ENCODE measurements around the gene OR51E2.

The OR51E2 gene

GRCh38 chr11:4644233-4644632, 53.4 kb downstream of the OR51E2 start:
- FAIRE-seq (no peak), DNase-seq (ENCODE audit: insufficient read length, low spot score) (no peak)
- TF ChIP-seq POLR2A (IDR thresholded peaks at IDR 0.05; ENCODE audit: low read depth, low read length) = no peak

GRCh38 chr11:4643682-4644081, 54.0 kb downstream of the OR51E2 start, which contains the start of gene OR51E1:
OR51E1 (plus strand) TSS chr11:4643982; CDS start chr11:4652527, 8,545 bp downstream.
- TF ChIP-seq POLR2A (IDR thresholded peaks at IDR 0.05; ENCODE audit: low read depth, low read length) = no peak
- DNase-seq (ENCODE audit: insufficient read length, low spot score) = no peak
- no peak for FAIRE-seq

- DNase-seq (ENCODE audit: insufficient read length, low spot score) (no peak), FAIRE-seq (no peak)
- TF ChIP-seq POLR2A (IDR thresholded peaks at IDR 0.05; ENCODE audit: low read depth, low read length) = no peak
These were observed 54.6 kb downstream of the OR51E2 start for GRCh38 chr11:4643076-4643475.

- no peak for TF ChIP-seq POLR2A (IDR thresholded peaks at IDR 0.05; ENCODE audit: low read depth, low read length)
- DNase-seq (ENCODE audit: insufficient read length, low spot score) = no peak
- FAIRE-seq = no peak
These were observed 55.6 kb downstream of the OR51E2 start for GRCh38 chr11:4642043-4642442.

- TF ChIP-seq POLR2A (IDR thresholded peaks at IDR 0.05; ENCODE audit: low read depth, low read length) = no peak
- DNase-seq (ENCODE audit: insufficient read length, low spot score) = no peak
- FAIRE-seq = no peak
These were observed 56.2 kb downstream of the OR51E2 start for GRCh38 chr11:4641501-4641900.

GRCh38 chr11:4639931-4640330, 57.7 kb downstream of the OR51E2 start:
- FAIRE-seq (no peak), DNase-seq (ENCODE audit: insufficient read length, low spot score) (no peak)
- no peak for TF ChIP-seq POLR2A (IDR thresholded peaks at IDR 0.05; ENCODE audit: low read depth, low read length)

- DNase-seq (ENCODE audit: insufficient read length, low spot score) (no peak), FAIRE-seq (no peak)
- TF ChIP-seq POLR2A (IDR thresholded peaks at IDR 0.05; ENCODE audit: low read depth, low read length) = no peak
These were observed 60.0 kb downstream of the OR51E2 start for GRCh38 chr11:4637662-4638047.

GRCh38 chr11:4636962-4637661, 60.5 kb downstream of the OR51E2 start, which contains the start of gene OR51D1:
OR51D1 (plus strand) TSS chr11:4637477; CDS start chr11:4639791, 2,314 bp downstream.
- peak; percentile 53 for FAIRE-seq
- TF ChIP-seq POLR2A (IDR thresholded peaks at IDR 0.05; ENCODE audit: low read depth, low read length) = no peak
- DNase-seq (ENCODE audit: insufficient read length, low spot score) = peak; percentile 62

GRCh38 chr11:4636136-4636535, 61.5 kb downstream of the OR51E2 start:
- FAIRE-seq (no peak), DNase-seq (ENCODE audit: insufficient read length, low spot score) (no peak)
- no peak for TF ChIP-seq POLR2A (IDR thresholded peaks at IDR 0.05; ENCODE audit: low read depth, low read length)
